ENCODE results near the gene MRPL17. TPM values are rescaled to one million over a fixed set of nuclear protein-coding genes. Genes with fewer than 3 reads are reported as not detected.

Gene MRPL17
- total and polyA plus RNA-seq, 9 of the 15 experiments (the other 6 are each of a cell fraction or from before 2014, with no cell fraction given), result 33.9 to 81.6 (median 43.9) TPM

- H4K20me1 ChIP-seq (replicated peaks; ENCODE audit: control insufficient read depth, insufficient read depth, low read length), result no peaks in the 10 kb centered on the region
- peak; percentile 99 for ATAC-seq
- no peaks in the 10 kb centered on the region for H3K27me3 ChIP-seq (ENCODE audit: control insufficient read depth in 2 of 2, insufficient read depth in 2 of 2, low read length in 2 of 2)
- peaks cover 0 to 7% of the 10 kb centered on the region in 2 experiments; a peak in 2 of 5 replicates for H3K4me1 ChIP-seq (replicated peaks in 1 of 2; ENCODE audit: control insufficient read depth in 2 of 2, insufficient read depth in 2 of 2, low read length in 2 of 2)
- H3K9ac ChIP-seq (ENCODE audit: insufficient read depth in 1 of 2, low read depth in 2 of 2, low read length in 2 of 2), result peak overlapping the region; percentile 24 to 41; a peak in 3 of 4 replicates
- intact Hi-C loops (cut with micrococcal nuclease) (no loop called here), in situ Hi-C loops (cut with MboI) (no loop called here)
- no peaks in the 10 kb centered on the region for H3K79me2 ChIP-seq (ENCODE audit: control insufficient read depth, insufficient read depth, low read length)
- H3K36me3 ChIP-seq (ENCODE audit: control insufficient read depth, insufficient read depth, low read length), result no peaks in the 10 kb centered on the region
- H3K9me3 ChIP-seq (replicated peaks; ENCODE audit: control insufficient read depth, insufficient read depth, low read depth, low read length), result no peaks in the 10 kb centered on the region
- no peaks in the 10 kb centered on the region for H3K9me1 ChIP-seq (ENCODE audit: control insufficient read depth, insufficient read depth, low read length)
- H3K4me2 ChIP-seq (ENCODE audit: insufficient read depth, low read length), result peak overlapping the region; percentile 17; the same call in 1 of the 2 replicates
- peak in 2 of 4 experiments; percentile 70 to 80 for DNase-seq (ENCODE audit: extremely low read depth in 1 of 4, low spot score in 3 of 4)
- H3K27ac ChIP-seq (ENCODE audit: extremely low read depth, low read depth, low read length), result peak overlapping the region; percentile 57
- ChIA-PET POLR2A (interaction anchor here (0.6 to 1.5 kb wide), 6 partner anchors 8 to 246 kb away, joined by 3 to 8 read pairs (median 4); no protein-coding TSS in a partner anchor), CTCF (ENCODE audit: low intra/inter-chr PET ratio) (no interaction called here)
- WGBS (ENCODE audit: insufficient coverage, low coverage, missing lambda C conversion rate), result 14% methylated on average over 6 of the region's 6 CpGs
- H2AFZ ChIP-seq (ENCODE audit: low read depth, low read length), result peak overlapping the region; percentile 54
- BruUV-seq (replicated peaks), result no TSS peak
- FAIRE-seq, result peak; percentile 93
- H3K4me3 ChIP-seq, result no peak overlapping the region
- TF ChIP-seq ZNF57 (CRISPR knock-in tag; IDR thresholded peaks at IDR 0.05), result no peak
- no peak for TF ChIP-seq ZNF668 (CRISPR knock-in tag; IDR thresholded peaks at IDR 0.05)
- TF ChIP-seq, protein P1, sequence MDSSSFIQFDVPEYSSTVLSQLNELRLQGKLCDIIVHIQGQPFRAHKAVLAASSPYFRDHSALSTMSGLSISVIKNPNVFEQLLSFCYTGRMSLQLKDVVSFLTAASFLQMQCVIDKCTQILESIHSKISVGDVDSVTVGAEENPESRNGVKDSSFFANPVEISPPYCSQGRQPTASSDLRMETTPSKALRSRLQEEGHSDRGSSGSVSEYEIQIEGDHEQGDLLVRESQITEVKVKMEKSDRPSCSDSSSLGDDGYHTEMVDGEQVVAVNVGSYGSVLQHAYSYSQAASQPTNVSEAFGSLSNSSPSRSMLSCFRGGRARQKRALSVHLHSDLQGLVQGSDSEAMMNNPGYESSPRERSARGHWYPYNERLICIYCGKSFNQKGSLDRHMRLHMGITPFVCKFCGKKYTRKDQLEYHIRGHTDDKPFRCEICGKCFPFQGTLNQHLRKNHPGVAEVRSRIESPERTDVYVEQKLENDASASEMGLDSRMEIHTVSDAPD (CRISPR knock-in tag; IDR thresholded peaks at IDR 0.05), result no peak
- TF ChIP-seq KHSRP (IDR thresholded peaks at IDR 0.05), result no peak
- TF ChIP-seq, protein P2, sequence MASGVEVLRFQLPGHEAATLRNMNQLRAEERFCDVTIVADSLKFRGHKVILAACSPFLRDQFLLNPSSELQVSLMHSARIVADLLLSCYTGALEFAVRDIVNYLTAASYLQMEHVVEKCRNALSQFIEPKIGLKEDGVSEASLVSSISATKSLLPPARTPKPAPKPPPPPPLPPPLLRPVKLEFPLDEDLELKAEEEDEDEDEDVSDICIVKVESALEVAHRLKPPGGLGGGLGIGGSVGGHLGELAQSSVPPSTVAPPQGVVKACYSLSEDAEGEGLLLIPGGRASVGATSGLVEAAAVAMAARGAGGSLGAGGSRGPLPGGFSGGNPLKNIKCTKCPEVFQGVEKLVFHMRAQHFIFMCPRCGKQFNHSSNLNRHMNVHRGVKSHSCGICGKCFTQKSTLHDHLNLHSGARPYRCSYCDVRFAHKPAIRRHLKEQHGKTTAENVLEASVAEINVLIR (CRISPR knock-in tag; IDR thresholded peaks at IDR 0.05), result no peak
- no peak for TF ChIP-seq HMG20A (CRISPR knock-in tag; conservative IDR thresholded peaks at IDR 0.05)
- TF ChIP-seq MEF2D (tag; conservative IDR thresholded peaks at IDR 0.05; ENCODE audit: low read depth), result no peak
- no peak for TF ChIP-seq SFPQ (IDR thresholded peaks at IDR 0.05; ENCODE audit: low read depth, low read length)
- no peak for TF ChIP-seq ZNF561 (CRISPR knock-in tag; conservative IDR thresholded peaks at IDR 0.05)
- TF ChIP-seq ZHX1 (conservative IDR thresholded peaks at IDR 0.05; ENCODE audit: low read length), result no peak
- no peak for TF ChIP-seq KAT7 (CRISPR knock-in tag; IDR thresholded peaks at IDR 0.05; ENCODE audit: borderline replicate concordance)
- no peak for TF ChIP-seq RBM22 (IDR thresholded peaks at IDR 0.05; ENCODE audit: low read depth, low read length, poor library complexity, severe bottlenecking)
- no peak for TF ChIP-seq ZNF134 (CRISPR knock-in tag; conservative IDR thresholded peaks at IDR 0.05)
- 0 out of 2 replicates have a peak, but pooled peaks have one; percentile 12 for TF ChIP-seq KLF6 (CRISPR knock-in tag; IDR thresholded peaks at IDR 0.05; ENCODE audit: borderline replicate concordance)
Observed at GRCh38 chr11:6727971-6728760, 45.0 kb upstream of the MRPL17 start.

Data from K562 (cell line).